Stimulated activated CD8-positive, alpha-beta memory T cell treated with anti-CD3 and anti-CD28 coated beads, Interleukin-7, amount 100 ng/mL, for 48 hours (primary cell): ENCODE measurements around the gene CRKL.

ENCODE experiments used
- DNase-seq, 2 donors: peaks; one replicate each; pipeline ENCODE4 v3.0.0-alpha.2; 2020; ENCODE audit warnings: low read depth in 1 of 2; ENCODE audit errors: extremely low read depth in 1 of 2

Gene CRKL

DNA sequence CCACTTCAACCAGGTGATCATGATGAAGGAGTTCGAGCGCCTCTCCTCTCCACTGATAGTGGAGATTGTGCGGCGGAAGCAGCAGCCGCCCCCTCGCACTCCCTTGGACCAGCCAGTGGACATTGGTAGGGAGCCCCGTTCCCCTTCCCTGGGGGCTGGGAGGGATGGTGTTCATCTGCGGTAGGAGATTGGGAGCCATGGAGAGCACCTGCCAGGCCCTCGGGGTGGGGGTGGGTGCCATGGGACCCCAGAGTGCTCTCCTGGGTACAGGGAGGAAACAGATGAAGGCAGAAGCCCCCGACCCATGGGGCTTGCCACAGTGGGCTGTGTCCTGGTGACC is 77.7 kb downstream of the CRKL start:
- DNase-seq: no peak

DNA sequence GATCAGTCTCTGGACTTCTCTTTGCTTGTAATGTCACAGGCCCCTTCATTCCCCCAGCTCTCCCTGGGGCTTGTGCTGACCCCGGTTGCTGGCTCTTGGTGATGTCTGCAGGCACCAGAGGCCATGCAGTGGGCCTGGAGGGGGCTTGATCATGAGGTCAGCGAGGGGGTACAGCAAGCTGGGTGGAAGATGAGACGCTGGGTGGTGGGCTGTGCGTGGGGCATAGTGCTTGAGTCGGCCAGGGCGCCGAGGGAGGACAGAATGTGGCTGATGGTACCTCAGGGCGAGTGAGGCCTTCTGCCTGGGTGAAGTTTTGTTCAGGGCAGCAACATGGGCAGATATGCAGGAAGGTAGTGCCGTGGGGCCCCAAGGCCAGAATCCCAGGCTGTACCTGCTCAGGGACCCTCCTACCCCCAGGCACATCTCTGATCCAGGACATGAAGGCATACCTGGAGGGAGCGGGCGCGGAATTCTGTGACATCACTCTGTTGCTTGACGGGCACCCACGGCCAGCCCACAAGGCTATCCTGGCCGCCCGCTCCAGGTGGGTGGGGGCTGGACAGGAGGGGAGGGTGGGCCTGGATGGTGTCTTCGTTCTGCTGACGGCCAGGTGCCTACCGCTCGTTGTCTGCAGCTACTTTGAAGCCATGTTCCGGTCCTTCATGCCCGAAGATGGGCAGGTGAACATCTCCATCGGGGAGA is 78.3 kb downstream of the CRKL start:
- DNase-seq: no peak

DNA sequence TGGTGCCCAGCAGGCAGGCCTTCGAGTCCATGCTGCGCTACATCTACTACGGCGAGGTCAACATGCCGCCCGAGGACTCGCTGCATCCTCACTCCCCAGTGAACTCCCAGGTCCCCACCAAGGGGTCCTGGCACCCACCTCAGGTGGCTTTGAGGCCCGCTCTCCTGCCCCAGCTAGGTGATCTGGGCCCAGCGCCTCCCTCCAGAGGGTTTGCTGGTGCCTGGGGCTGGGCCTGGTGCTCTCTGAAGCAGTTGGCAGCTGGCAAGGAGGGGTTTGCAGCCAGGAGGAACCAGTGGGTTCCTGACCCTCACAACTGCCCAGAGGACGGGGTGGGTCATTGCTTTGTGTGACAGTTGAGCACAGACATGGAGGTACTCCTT is 78.8 kb downstream of the CRKL start:
- no peak for DNase-seq

DNA sequence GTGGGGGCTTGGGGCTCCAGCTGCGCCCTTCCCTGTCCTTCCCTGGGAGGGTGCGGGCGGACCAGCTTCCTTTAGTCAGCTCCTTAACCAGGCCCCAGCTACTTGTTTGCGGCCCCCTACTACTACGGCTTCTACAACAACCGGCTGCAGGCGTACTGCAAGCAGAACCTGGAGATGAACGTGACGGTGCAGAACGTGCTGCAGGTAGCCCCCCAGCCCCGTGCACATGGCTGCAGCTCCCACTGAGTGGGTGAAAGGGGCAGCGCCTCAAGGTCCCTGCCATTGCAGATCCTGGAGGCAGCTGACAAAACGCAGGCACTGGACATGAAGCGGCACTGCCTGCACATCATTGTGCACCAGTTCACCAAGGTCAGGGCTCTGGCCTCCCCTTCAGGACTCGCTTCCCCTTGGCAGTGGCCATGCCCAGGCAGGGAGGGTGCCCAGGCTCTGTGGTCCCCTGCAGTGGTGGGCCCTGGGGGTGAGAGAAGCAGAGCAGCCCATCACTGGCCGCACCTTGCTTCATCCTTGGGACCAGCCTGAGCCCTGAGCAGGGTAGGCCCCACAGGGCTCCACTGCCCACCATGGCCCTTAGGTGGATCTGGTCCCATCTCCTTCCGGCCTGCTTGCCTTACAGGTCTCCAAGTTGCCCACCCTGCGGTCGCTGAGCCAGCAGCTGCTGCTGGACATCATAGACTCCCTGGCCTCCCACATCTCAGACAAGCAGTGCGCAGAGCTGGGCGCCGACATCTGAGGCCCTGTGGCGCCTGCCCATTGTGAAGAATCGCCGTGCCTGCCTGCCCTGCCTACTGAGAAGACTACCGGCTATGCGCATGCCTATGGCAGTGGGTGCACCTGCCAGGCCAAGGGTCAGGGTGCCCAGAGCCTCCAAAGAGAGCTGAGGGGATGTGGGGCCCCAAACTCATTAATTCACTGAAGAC is 79.7 kb downstream of the CRKL start:
- DNase-seq: no peak

DNA sequence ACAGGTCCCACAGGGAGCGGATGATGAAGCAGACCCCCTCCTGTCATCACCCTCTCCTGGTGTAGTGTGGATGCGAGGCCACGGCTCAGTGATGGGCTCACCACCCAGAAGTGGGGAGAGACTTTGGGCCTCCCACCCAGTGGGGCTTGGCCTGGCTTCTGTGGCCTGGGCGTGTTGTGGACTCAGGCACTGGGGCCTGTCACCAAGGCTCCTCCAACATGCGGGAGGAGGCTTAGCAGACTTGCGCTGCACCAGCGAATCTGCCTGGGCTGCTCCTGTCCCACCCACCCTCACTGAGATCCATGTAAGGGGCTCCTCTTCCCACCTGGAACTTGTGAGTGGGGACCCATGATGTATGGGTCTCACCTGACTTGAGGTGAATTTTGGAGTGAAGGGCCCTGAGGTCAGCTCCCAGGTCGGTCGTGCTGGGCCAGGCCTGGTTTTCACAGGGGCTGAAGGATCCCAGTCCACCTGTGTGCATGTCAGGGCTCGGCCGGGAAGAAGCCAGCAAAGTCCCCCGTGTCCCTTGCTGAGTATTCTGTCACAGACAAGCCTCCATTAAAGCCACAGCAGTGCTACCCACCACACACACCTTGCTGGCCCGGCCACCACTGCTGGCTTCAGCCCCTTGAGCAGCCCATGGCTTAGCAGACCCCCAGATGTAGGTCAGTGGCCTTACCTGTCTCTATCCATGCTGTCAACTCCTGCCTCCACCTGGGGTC is 80.5 kb downstream of the CRKL start:
- DNase-seq: no peak

DNA sequence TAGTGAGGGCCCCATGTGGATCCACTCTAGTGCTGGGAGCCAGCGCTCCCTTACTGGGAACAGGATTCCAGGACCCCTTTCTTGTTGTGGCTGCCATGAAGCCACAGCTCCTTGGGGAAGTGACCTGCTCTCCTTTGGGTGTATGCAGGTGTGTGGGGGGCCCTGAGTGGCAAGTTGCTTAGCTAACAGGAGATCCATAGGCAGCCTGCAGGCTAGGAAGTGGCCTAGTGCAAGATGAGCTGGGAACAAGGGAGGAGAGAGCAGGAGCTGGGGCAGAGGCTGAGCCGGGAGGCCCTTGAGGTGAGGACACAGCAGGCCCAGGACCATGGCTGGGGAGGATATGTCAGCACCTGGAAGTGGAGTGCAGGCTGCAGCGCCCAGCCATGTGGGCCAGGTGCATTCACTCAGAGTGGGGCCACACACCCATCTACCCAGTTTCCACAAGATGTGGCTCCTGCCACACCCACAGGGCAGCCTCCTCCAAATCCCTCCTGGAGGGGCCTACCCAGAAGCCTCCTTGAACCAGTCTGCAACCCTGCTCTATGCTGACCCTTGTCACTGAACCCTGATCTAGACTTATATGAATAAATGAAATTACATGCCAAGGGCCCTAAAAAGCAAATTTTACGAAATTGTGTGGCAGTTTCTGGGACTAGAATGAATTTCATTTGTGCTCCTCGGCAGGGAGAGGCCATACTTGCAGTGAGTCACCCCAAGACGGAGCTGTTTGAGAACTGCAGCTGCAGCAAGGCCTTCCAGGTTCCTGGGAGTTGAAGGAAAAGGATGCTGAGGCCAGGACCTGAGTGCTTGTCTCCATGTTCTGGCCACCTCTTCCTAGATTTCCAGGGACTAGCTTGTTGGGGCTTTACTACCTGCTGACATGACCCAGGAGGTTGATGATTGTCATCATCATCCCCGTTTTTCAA is 81.5 kb downstream of the CRKL start:
- DNase-seq: no peak

DNA sequence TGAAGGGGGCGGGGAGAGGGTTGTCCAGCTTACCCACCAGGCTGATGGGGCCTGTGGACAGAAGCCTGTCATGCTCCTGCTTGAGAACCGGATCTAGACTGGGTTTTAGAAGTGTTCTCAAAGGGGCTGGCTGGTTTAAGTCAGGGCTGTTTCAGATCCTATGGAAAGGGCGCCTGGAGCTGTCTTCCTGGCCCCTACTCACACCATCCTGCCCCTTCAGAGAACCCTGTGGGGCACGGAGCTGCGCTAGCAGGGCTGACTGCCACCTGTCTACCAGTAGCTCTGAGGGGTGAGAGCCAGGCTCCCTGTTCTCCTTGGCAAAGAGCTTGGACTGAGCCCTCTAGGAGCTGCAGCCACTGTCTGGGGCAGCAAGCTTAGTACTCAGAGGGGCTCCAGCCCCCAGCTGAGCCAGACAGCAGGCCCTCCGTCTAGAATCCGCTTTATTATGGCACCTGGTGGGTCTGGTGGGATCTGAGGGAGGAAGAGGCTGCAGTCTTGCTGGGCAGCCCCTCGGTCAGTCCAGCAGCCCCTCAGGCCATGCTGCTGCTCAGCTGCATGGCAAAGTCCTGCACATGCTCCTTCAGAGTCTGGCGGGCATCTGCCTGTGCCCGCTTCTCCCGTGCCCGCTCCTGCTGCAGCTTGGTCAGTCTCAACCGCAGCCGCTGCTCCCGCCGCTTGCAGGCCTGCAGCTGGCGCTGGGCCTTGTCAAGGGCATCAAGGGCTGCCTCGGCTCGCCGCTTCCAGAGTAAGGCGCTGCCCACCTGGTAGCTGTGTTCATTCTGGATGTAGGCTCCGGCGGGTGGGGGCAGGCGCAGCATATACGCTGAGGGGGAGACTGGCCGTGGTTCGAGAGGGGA is 82.4 kb downstream of the CRKL start:
- no peak for DNase-seq

DNA sequence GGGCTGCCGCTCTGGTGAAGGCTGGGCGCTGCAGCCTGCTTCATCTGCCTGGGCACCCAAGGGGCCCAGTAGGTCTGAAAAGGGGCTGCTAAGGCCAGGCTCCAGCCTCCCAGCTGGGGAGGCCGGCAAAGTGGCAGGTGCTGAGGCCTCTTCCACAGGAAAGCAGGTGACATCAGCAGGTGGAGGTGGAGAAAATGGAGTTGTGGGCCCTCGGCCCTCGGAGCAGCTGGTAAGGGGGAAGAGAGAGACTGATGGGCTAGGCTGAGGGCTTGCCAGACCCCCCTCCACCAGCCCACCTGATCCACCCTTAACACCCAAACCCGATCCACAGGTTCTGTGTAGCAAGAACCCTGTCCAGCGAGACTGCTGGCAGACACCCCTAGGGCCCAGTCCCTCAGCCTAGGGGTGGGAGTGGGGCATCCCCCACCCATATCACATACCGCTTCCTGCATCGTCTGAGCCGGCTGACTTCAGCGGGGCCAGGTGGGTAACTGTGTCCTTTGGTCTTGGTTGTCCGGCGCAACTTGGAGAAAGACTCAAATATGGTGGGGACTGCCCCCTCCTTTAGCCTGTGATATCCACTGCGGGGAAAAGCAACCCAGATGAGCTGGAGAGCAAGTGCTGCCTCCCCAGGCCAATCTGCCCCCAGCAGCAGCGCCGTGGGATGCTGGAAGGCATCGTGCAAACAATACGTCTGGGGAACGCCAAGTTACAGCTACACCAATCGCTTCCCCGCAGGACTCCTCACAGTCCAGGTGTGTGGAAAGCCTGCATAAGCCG is 83.2 kb downstream of the CRKL start:
- DNase-seq: no peak

DNA sequence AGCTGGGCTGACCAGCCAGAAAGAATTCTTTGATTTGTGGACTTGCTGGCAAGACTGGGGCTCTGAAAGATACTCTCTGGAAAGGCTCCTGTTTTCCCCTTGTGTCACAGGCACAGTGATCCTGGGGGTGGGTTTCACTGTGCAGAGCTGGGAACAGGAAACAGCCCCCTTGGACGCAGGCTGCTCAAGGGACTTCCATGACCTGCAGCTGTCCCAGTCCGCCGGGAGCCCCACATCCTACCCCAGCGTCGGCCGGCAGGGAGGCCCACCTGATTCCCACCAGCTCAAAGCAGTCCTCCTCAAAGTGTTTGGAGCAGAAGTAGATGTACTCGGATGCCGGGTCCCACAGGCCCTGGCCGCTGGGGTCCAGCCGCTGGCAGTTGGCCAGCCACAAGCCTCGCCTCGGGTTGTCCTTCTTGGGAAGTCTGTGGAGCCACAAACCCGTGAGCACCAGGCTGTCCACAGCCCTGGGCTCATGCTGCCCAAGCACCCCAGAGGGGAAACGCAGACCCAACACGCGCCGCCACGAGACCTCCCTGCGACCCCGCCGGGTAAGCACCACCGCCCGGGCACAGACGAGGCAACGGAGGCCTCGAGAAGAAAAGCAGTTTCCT is 83.9 kb downstream of the CRKL start:
- no peak for DNase-seq

DNA sequence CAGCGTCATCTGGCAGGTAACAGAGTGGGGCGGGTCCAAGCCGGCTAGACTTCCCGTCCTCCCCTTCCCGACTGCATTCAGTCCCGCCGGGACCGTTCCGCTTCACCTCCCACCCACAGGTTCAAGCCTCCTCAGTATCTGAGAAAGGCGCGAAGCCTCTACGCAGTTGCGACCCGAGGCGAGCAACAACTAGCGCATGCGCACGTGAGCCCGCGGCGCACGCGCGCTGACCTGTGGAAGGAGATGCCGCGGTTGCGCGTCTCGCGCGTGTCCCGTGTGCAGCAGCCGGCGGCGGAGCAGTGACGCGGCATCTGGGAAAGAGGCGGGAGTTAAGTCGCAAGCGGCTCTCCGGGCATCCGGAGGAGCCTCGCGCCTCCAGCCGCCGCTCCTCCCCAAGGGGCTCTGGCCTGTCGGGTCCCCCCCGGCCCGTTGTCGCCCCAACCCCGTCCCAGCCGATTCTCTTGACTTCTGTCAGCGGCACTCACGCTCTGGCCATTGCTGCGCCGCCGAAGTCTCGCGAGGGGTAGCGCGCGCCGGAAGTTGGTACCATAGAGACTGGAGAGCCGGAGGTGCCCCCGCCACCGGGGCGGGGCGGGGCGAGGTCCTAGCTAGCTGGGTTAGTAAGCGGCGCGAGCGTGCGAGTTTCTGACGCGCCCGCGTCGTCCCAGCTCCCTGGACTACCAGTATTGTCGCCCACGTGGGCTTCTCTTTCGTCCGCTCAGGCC is 84.6 kb downstream of the CRKL start, which contains the start of gene THAP7:
Gene THAP7, minus strand, starts transcription at position 518 of the 725 bp plus-strand sequence. Its CDS starts 207 bp downstream, at position 311.
- peak; percentile 93 to 96 for DNase-seq
